DMS153 treated with DMSO at 0.1 percent for 48 hours (cell line): ENCODE results near the gene RPRD1B.

Source experiments
- DNase-seq: peaks from one replicate; lab custom pipeline; 2025; ENCODE audit not compliant: unreplicated experiment; lab: John Stamatoyannopoulos, UW

RPRD1B gene

DNA sequence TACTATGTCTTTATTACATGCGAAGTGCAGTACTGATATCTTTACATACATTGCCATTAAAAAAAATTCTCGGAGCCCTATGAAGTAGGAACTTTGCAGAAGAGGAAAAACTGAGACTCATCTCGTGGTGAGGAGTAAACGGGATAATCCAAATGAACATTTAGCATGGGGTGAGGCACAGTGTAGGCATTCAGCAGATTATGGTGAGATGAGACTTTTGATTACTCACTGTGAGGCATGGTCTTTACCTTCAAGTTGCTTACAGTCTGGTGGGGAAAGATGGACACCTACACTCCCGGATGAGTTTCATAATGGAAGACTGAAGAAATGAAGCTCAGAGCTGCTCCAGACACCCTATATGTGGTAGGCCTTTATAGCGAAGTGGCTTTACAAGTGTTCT is 1.4 kb downstream of the RPRD1B start:
- DNase-seq: no peak

DNA sequence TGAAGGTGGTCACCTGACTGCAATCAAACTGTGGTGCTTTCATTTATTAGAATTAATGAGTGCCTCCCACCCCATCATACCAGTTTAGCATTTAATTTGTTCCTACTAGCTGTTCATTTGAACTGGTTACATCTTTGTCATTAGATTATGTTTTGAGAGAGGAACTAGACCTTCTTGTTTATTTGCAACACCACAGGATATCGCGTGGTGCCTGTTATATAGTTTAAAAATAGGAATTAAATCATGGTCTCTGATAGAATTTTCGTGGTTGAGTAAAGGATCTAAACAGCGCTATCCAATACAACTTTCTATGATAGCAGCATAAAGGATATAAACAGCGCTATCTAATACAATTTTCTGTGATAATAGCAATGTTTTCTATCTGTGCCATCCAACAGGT is 2.8 kb downstream of the RPRD1B start:
- no peak for DNase-seq

DNA sequence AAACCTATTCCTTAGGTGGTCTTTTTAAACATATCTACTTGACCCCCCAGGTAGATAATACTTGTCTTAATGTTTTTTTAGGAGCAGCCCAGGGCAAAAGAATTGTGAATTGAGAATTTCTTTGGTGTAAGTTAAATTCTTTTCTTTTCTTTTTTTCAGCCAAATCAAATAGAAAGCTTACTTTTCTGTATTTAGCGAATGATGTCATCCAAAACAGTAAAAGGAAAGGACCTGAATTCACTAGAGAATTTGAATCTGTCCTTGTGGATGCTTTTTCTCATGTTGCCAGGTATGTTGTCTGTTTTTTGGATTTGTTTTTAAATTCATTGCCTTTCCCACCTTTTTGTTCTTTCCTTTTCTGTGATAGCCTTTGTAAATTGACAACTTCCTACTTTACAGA is 6.7 kb downstream of the RPRD1B start:
- DNase-seq: no peak

DNA sequence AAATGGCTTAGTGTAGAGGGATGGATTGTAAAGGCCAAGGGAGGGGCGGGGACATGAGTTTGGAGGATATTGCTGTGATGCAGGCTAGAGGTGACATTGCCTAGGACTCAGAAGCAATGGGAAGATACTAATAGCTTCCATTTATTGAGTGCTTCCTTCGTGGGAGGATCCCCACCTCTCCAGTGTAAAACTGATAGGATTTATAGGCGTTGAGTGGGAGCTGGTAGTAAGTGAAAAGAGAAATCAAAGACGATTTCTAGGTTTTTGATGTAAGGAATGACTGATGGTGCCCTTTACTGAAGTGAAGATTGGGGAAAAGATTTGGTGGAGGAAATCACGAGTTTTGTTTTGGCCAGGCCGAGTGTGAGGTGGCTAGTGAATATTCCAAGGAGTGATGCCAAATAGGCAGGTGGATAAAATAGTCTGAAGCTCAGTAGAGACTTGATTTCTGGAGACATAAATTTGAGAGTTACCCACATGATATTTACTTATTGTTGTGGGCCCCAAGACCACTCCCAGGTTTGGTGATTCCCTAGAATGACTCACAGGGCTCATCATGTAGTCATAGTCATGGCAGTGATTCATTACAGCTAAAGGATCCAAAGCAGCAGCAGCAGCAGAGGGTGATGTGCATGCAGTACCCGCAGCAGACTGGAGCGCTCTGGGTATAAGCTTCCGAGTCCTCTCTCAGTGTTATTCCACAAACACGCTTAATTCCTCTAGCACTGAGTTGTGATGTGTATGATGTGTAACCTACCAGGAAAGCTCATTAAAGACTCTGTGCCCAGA is 10.2 kb downstream of the RPRD1B start:
- no peak for DNase-seq

DNA sequence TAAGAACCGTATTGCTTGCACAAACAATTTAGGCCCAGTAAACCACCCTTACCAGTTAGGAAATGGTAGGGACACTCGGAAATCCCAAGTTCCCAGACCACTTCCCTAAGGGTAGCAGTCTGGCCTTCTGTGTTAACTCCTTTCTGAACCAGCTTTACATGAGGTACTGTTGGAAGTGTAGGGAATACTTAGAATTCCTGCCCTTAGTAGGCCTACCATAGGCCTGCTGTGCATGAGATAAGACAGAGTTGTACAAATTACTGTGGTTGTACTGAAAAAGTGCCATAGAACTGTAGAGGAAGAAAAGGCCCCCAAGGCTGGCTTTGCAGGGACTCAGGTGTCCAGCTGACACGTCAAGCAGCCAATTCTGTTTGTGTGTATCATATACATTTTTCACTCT is 11.1 kb downstream of the RPRD1B start:
- no peak for DNase-seq

DNA sequence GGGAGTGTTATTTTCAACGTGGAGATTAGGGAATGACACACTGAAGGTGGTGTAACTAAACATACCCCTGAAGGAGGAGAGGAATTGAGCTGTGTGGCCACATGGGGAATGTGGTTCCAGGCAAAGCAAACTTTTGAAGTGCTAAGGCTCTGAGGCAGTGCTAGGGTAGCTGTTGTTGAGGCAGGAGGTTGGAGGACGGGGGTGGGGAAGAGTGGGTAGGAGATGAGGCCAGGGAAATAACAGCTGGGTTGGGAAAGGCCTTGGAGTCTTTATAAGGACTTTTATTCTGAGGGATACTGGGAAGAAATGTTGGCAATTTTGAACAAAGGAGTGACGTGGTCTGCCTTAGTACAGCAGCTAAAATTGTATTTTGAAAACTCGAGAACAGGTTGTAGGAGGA is 13.0 kb downstream of the RPRD1B start:
- no peak for DNase-seq

DNA sequence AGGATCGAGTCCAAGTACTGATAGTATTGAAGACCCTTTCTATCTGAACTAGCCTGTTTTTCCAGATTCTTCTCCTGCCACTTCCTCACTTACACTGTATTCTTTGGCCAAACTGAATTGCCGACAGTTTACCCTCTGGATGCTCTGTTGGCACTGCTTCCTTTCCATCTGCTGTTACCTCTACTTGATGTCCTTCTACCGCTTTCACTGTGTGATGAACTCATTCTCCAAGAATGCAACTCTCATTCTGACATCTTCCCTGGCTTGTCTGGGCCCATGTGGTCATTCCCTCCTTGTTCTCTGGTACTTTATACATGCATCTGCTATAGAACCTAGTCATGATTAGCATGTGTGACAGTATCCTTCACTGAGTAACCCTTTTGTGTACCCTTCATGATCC is 16.3 kb downstream of the RPRD1B start:
- no peak for DNase-seq

DNA sequence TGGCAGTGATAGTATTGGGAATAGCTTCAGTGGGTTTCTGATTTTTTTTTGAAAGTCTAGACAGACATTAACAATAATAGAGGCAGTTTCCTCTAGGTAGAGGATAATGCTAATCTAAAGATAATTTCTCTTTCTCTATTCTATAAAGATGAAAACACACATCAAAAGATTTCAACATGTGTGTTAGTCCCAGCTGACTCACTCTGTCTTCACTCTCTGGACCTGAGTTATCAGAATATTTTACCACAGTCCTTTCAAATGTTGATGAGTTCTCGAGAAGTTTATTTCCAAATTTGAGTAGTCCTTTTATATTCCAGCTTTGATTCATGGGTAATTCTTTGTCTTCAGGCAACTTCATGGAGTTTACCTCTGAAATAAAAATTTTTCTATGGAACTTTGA is 17.1 kb downstream of the RPRD1B start:
- DNase-seq: no peak

DNA sequence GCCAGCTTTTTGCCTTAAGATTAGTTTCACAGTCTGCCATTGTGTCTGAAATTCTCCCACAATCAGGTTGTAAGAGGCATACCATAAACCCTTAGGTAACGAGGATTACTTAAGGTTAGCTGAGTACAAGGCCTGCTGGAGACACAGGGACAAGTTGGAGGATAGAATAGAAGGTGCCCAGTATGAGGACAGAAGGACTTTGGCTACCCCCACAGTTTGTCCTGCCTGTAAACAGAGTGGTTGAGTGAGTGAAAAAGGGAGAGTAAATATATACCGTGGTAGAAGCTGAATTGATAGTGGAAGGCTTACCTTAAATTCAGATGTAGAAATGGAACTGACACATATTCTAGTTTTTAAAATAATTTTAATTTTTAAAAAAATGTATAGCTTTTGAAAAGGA is 19.3 kb downstream of the RPRD1B start:
- no peak for DNase-seq

DNA sequence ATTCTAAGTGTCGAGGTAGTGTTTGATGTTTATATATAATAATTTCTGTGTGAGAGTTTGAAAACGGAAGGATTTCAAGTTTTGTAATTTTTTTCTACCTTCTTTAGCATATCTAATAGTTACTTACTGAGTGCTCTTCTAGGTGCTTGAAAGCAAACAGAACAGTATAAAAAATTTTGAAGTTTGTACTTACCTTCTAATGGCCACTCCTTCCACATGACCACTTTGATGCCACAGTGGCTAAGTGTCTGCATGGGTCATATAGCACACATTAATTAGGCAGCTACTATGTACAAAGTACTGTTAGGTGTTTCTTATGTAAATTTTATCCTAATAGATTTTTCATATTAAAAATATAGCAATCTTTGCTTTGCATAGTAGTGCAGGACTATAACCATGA is 21.1 kb downstream of the RPRD1B start:
- no peak for DNase-seq

DNA sequence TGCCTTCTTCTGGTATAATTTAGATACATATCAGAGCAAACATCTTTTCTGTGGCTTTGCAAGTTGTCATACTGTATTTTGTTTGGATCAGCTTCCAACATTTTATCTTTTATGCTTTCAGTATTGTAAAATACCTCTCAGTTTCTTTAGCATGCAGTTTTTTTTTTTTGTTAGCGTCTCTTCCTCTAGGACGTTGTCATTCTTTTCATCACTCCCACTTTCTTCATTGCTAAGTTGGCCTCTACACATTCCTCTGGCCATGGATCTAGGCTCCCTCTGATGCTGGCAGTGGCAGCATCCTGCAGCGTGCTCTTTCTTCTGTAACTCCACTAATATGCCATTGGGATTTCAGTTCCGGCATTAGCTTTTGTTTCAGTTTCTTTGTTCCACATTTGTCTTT is 21.7 kb downstream of the RPRD1B start:
- DNase-seq: no peak

DNA sequence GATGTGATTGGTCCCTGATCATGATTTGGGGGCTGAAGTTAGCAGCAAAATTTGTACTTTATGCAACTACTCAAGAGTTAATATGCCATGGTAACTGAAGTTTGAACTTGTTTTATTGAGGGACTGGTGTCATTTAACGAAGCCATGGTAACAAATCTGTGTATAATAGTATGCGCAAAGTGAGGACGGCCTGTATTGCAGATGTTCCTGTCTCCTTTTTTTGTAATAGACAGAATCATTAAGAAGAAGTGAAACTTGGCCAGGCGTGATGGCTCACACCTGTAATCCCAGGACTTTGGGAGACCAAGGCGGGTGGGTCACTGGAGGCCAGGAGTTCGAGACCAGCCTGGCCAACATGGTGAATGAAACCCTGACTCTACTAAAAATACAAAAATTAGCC is 22.3 kb downstream of the RPRD1B start:
- no peak for DNase-seq

DNA sequence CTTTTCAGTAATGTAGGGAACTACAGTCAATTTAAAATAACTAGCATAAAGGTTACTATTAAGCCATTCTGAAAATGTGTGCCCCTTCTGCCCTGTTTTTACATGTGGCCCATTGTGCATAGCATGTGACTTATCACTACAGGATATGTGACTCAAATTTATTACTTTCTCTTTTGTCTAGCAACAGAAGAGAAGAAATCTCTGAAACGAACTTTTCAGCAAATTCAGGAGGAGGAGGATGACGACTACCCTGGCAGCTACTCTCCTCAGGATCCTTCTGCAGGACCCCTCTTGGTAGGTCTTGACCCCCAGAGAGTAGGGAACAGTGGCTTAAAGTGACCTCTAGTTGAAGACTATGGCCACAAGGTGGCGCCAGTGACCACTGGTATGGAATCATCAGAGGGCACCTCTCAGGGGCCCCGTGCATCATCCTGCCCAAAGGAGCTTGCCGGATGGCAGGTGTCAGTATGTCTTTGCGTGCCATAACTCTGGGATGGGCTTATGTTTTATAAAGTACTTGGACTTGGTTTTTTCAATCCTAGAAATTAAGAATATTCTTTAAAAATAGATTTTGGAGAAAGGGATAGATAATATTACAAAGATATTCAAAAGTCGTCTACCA is 23.9 kb downstream of the RPRD1B start:
- DNase-seq: peak; percentile 79

DNA sequence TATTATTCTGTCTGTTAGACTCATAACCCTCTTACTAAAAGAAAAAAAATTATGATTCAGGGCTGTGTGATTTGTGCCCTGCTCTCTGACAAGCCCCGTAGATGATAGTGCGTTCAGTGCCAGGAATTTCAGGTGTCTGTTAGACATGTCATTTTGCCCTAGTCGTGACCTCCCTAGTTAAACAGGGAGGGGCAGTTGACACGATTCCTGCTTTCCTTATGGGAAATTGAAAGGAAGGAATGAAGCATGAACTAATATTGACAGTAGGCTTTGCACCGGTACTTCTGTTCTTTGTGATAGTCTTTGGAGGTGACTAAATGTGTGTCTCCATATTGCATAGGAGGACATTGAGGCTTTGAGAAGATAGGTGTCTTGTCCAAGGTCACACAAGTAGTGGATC is 26.3 kb downstream of the RPRD1B start:
- DNase-seq: no peak

DNA sequence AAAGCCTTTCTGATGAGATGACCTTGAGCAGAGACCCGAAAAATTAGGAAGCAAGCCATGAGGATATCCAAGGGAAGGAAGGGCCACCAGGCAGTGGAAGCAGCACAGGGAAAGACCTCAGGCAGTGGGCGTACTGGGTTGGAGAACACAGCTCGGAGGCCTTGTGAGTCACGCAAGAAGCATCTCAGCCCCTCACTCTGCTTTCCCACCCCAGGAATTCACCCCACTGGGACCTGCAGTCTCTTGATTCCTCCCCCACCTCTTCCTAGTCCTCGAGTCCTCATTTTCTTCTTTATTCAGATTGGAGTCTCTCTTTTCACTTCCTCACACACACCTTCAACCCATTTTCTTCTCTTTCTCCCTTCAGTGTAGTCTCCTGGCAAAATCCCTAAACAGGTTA is 27.0 kb downstream of the RPRD1B start:
- no peak for DNase-seq

DNA sequence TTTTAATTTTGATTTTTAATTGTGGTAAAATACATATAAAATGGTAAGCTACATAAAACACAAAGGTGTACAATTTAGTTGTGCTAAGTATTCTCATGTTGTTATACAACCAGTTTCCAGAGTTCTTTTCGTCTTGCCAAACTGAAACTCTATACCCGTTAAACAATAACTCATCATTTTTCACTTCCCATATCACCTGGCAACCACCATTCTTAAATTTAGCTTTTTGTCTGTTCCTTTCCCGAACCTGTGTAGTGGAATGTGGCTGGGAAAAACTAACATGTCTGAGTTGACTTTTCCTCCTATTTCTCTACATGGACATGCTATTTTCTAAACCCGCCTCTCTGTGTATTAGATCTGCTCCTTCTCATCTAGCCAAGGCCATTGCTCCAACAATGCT is 27.6 kb downstream of the RPRD1B start:
- DNase-seq: no peak

DNA sequence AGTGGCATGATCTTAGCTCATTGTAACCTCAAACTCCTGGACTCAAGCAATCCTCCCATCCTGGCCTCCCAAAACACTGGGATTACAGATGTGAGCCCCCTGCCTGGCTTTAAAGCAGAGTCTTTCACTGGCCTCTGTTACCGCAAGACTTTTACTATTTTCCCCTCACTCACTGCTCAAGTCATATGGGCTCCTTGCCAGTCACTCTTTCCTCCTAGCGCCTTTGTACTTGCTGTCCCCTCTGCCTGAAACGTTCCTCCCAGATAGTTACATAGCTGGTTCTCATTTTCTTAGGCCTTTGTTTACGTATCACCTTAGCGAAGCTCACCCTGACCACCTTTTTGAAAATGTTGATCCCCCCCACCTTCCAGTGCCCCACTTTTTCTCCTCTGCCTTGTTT is 29.3 kb downstream of the RPRD1B start:
- no peak for DNase-seq

DNA sequence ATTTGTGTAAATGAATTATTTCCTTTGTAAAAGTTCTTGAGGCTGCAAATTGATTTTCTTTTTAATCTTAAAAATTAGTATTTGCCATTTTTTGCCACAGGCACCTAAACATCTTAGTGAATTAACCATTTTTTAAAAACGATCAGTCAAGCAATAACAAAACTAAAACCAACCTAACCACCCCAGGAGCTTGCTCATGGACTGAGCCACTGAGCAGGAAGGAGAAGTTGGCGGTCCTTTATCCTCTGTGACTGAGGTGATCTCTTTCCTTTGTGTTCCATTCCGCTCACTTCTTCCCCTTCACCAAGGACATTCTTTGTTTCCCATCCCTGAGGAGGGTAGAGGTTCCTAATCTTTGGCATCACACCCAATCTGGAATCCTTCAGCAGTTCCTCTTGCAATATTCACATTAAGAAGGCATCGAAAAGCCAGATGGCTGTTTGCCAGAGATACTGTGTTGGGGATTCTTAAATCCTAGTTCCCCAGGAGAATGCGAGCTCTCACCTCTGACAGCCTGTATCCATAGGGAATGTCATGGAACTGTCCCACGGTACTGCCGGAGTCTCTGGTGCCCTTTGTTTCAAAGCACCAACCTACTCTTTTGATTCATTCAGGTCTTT is 30.5 kb downstream of the RPRD1B start:
- no peak for DNase-seq

DNA sequence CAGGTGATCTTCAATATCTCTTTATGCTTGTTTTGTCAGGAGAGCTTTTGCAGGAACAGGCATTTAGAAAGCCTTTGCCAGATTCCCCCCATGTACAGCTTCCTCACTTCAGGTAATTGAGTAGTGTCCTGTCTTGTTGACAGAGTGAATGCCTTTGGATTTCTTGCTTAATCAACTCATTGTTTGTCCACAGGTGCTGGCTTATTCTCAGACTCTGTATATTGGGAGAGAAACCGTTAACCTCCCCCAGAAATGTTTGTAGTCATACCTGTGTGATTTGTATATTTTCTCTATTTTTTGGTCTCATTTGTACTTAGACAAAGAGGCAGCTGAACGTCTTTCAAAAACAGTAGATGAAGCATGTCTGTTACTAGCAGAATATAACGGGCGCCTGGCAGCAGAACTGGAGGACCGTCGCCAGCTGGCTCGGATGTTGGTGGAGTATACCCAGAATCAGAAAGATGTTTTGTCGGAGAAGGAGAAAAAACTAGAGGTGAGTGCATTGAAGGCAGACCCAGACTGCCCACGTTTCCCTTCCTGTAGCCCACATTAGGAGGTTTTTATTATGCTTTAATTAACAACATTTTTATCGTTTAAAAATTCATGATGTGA is 32.3 kb downstream of the RPRD1B start:
- no peak for DNase-seq

DNA sequence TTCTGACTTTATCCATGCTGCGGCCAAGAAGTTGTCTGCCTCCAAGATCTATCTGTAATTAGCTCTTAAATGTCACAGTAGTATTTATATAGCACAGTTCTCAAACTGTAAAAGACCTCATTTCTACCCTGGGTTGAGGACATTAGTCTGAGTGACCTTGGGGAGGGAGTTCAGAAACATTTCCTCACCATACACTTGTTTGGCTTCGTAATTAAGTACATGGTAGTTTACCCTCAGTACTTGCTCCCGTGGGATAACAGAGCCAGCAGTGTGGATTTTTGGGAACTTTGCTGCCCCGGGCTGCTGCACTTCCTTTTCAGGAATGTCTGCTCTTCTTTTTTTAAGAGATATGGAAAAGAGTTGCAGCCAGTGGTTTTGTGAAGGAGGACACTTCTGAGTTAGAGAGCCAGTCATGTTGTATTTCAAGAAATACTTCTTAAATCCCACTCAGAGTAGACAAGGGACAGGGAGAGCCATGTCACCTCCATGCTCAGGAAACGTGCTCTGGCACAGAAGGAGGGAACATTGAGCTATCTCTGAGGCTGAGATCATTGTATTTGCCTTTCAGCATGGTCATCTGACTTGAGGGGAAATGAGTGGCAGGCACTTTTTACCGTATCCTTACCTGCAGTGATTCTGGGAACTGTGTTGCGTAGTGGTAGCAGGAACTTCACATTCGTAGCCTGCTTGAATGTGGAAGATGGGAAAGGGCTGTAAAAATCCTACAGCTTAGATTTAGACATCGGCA is 33.6 kb downstream of the RPRD1B start:
- DNase-seq: no peak

DNA sequence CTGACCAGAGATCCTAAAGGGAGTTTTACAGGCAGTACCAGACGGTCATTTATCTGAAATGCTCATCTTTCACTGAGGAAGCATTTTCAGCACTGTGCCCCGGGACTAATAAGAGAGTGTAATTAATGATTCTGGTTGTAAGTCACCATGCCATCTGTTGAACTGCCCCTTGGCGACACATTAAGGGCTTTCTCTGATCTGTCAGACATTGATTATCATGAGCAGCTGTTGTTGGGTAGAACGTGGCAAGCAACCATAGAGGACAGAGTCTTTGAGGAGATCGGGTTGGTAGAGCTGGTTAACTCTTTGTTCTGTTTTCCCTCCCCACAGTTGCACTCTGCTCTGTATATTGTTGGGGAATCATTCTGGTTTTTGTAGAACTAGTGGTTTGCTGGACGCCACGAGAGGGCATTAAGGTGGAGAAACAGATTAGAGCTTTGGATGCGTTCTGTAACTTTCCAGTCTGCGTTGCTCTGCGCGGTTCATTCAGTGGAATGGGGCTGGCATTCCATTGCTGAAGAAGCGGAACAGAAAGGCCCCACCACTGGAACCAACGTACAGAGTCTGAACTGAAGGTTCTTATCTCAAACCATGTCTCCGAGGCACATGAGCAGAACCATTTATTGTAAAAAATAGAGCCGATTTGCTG is 34.3 kb downstream of the RPRD1B start:
- no peak for DNase-seq
